Activated B cell treated with CpG ODN at 0.5 μM for 24 hours (primary cell): ENCODE data around the gene MEAF6. TPM values are rescaled to one million over a fixed set of nuclear protein-coding genes. Genes with fewer than 3 reads are reported as not detected.
A peak's percentile ranks its signal among the peaks of the same experiment; 100 is the strongest.

Source experiments
- ATAC-seq: fragments of 200-7000 bp; cut with Tn5 transposase; one replicate; pipeline ENCODE4 v1.10.0; 2021; ENCODE audit warnings: low read depth, mild to moderate bottlenecking, moderate library complexity
- CTCF ChIA-PET: fragments of 350-600 bp; sonication (Branson Sonifier 250); formaldehyde crosslinking; loops from one replicate; lab custom pipeline; 2021; ENCODE audit warnings: antibody characterized with exemption; lab: Charles Lee
- POLR2A ChIA-PET: fragments of 350-600 bp; sonication (Branson Sonifier 250); formaldehyde crosslinking; loops from one replicate; lab custom pipeline; 2021; ENCODE audit warnings: antibody characterized with exemption; lab: Charles Lee
- DNase-seq: peaks from one replicate; pipeline ENCODE4 v3.0.0; 2022
- H3K27ac Mint-ChIP-seq: one replicate; pipeline ENCODE4 v1.8.0; 2020; ENCODE audit warnings: mixed read lengths
- H3K27me3 Mint-ChIP-seq: one replicate; pipeline ENCODE4 v1.8.0; 2021; ENCODE audit warnings: mixed read lengths
- H3K36me3 Mint-ChIP-seq: one replicate; pipeline ENCODE4 v1.8.0; 2021; ENCODE audit warnings: low read depth, mixed read lengths
- H3K4me1 Mint-ChIP-seq: one replicate; pipeline ENCODE4 v1.8.0; 2021; ENCODE audit warnings: mixed read lengths
- H3K4me3 Mint-ChIP-seq: one replicate; pipeline ENCODE4 v1.8.0; 2020; ENCODE audit warnings: mild to moderate bottlenecking, mixed read lengths
- H3K9me3 Mint-ChIP-seq: one replicate; pipeline ENCODE4 v1.8.0; 2020; ENCODE audit warnings: mixed read lengths
- CTCF ChIP-seq: fragments of 200-600 bp; IDR thresholded peaks from one replicate; pipeline ENCODE4 v1.8.0; 2022; ENCODE audit warnings: antibody characterized with exemption, mild to moderate bottlenecking
- intact Hi-C: fragments of 100-400 bp; cut with micrococcal nuclease; formaldehyde crosslinking; loops from one replicate; pipeline ENCODE4 v1.15.1; 2024
- total RNA-seq: library from RNA; stranded (reverse); gene quantifications from 2 replicates; pipeline ENCODE4 v1.2.3, GENCODE V29; 2022

Gene MEAF6
- total RNA-seq, 1 donor from 2014 or later = 59.9 TPM

- no peak overlapping the region for H3K4me3 Mint-ChIP-seq
- TF ChIP-seq CTCF = no peak
- no peaks in the 10 kb centered on the region for H3K9me3 Mint-ChIP-seq
- POLR2A ChIA-PET = interaction anchor here (0.6 to 3.5 kb wide), 2 partner anchors 29 to 97 kb away, joined by 8 to 15 read pairs; no protein-coding TSS in a partner anchor
- no peaks in the 10 kb centered on the region for H3K27me3 Mint-ChIP-seq
- peaks cover 5% of the 10 kb centered on the region for H3K4me1 Mint-ChIP-seq
- no peak overlapping the region for H3K27ac Mint-ChIP-seq
- DNase-seq = no peak
- no peak for ATAC-seq
- CTCF ChIA-PET = interaction anchor here (0.6 to 9.1 kb wide), 4 partner anchors 13 to 31 kb away, joined by 3 to 261 read pairs (median 18); no protein-coding TSS in a partner anchor
- intact Hi-C loops = loop anchor here (5.0 kb wide), 1 partner anchor 94 kb away; the partner anchor contains the start of gene SNIP1
- no peaks in the 10 kb centered on the region for H3K36me3 Mint-ChIP-seq
These were observed 56.0 kb downstream of the MEAF6 start for GRCh38 chr1:37458551-37458950.

- H3K27ac Mint-ChIP-seq = no peak overlapping the region
These were observed 58.0 kb downstream of the MEAF6 start for GRCh38 chr1:37456614-37457013.

GRCh38 chr1:37455516-37455915 lies 59.0 kb downstream of the MEAF6 start:
- H3K27ac Mint-ChIP-seq = no peak overlapping the region
- ChIA-PET CTCF (interaction anchor here (1.6 to 9.1 kb wide), 11 partner anchors 10 to 226 kb away, joined by 3 to 261 read pairs (median 7); partner anchors contain the start of gene ZC3H12A), POLR2A (interaction anchor here (1.0 to 3.4 kb wide), 3 partner anchors 19 to 31 kb away, joined by 3 to 29 read pairs (median 15); no protein-coding TSS in a partner anchor)
- no peak overlapping the region for H3K4me3 Mint-ChIP-seq
- no peaks in the 10 kb centered on the region for H3K36me3 Mint-ChIP-seq
- no peak for ATAC-seq
- no peaks in the 10 kb centered on the region for H3K27me3 Mint-ChIP-seq
- intact Hi-C loops = loop anchor here (1.0 to 5.0 kb wide), 4 partner anchors 17 to 227 kb away; partner anchors contain the start of gene SNIP1
- no peak for TF ChIP-seq CTCF
- DNase-seq = no peak
- no peaks in the 10 kb centered on the region for H3K9me3 Mint-ChIP-seq
- H3K4me1 Mint-ChIP-seq = peaks cover 5% of the 10 kb centered on the region

More at GRCh38 chr1:37456614-37457013, 58.0 kb downstream of the MEAF6 start:
- POLR2A ChIA-PET = interaction anchor here (1.0 to 3.5 kb wide), 3 partner anchors 23 to 31 kb away, joined by 4 to 15 read pairs (median 15); no protein-coding TSS in a partner anchor
- ATAC-seq = no peak
- no peak for DNase-seq
- CTCF ChIA-PET = interaction anchor here (0.9 to 9.1 kb wide), 8 partner anchors 13 to 52 kb away, joined by 3 to 261 read pairs (median 6); partner anchors contain the start of gene ZC3H12A
- intact Hi-C loops = loop anchor here (5.0 kb wide), 1 partner anchor 96 kb away; the partner anchor contains the start of gene SNIP1
- no peaks in the 10 kb centered on the region for H3K36me3 Mint-ChIP-seq
- H3K27me3 Mint-ChIP-seq = no peaks in the 10 kb centered on the region
- TF ChIP-seq CTCF = no peak
- peaks cover 5% of the 10 kb centered on the region for H3K4me1 Mint-ChIP-seq
- H3K9me3 Mint-ChIP-seq = no peaks in the 10 kb centered on the region
- H3K4me3 Mint-ChIP-seq = no peak overlapping the region

GRCh38 chr1:37453647-37454046 lies 60.9 kb downstream of the MEAF6 start:
- Mint-ChIP-seq H3K27me3 (no peaks in the 10 kb centered on the region), H3K36me3 (no peaks in the 10 kb centered on the region), H3K9me3 (no peaks in the 10 kb centered on the region), H3K4me3 (no peak overlapping the region), H3K4me1 (peaks cover 13% of the 10 kb centered on the region), H3K27ac (no peak overlapping the region)
- intact Hi-C loops = loop anchor here (2.0 kb wide), 1 partner anchor 19 kb away; no protein-coding TSS in a partner anchor
- ATAC-seq (no peak), DNase-seq (no peak)
- no peak for TF ChIP-seq CTCF
- ChIA-PET CTCF (interaction anchor here (1.0 to 9.1 kb wide), 7 partner anchors 10 to 228 kb away, joined by 4 to 261 read pairs (median 11); no protein-coding TSS in a partner anchor), POLR2A (interaction anchor here (0.9 to 2.4 kb wide), 3 partner anchors 21 to 33 kb away, joined by 3 to 29 read pairs (median 4); no protein-coding TSS in a partner anchor)

- POLR2A ChIA-PET = interaction anchor here (0.5 to 1.2 kb wide), 2 partner anchors 25 to 35 kb away, joined by 3 read pairs; no protein-coding TSS in a partner anchor
- no peaks in the 10 kb centered on the region for H3K9me3 Mint-ChIP-seq
- CTCF ChIA-PET = interaction anchor here (1.0 to 9.1 kb wide), 2 partner anchors 9 to 34 kb away, joined by 3 to 261 read pairs; no protein-coding TSS in a partner anchor
- H3K27ac Mint-ChIP-seq = peak overlapping the region; percentile 14
- H3K27me3 Mint-ChIP-seq = no peaks in the 10 kb centered on the region
- H3K36me3 Mint-ChIP-seq = no peaks in the 10 kb centered on the region
- ATAC-seq (no peak), DNase-seq (no peak)
- TF ChIP-seq CTCF = no peak
- intact Hi-C loops = no loop called here
- H3K4me3 Mint-ChIP-seq = no peak overlapping the region
- peaks cover 13% of the 10 kb centered on the region for H3K4me1 Mint-ChIP-seq
These were observed 62.1 kb downstream of the MEAF6 start for GRCh38 chr1:37452416-37452815.
